ENCODE results near the gene ZNF624.
"Not testable (repeated sequence)": the region's sequence is repeated elsewhere in the genome, so short reads cannot be mapped to it uniquely, and the experiment has no call there.

The ZNF624 gene

DNA sequence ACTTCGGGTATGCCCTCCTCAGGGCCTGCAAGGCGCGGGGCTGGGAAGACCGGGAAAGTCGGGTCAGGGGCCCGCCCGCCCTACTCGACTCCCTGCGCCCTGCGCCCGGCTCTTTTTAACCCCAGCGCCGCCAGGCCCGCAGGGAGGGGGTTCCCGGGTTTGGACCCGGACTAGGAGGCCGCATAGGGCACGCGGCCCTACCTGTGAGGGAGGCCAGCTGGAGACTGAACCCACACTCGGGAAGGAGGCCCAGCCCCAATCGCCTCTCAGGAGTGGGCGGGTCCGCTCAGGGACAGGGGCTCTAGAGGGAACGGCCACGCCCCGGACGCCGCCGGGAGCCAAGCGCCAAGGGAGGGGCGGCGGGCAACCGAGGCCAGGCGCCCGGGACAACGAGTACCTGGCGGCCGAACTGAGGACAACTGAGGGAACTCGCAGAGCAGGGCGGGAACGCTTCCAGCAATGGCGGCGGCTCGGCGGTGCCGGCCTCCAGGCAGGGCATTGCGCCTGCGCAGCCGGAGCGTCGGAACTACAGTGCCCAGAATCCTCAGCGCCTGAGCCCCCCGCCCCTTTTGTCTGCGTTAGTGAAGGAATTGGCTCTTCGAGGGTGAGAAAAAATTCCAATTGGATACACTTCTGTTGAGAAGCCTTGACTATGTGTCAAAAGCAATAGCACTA is at the start of gene ZNF624:
ZNF624 (minus strand) TSS at position 484 of the 675 bp plus-strand sequence.
- DNase-seq (ENCODE audit: low spot score) = peak; percentile 93

DNA sequence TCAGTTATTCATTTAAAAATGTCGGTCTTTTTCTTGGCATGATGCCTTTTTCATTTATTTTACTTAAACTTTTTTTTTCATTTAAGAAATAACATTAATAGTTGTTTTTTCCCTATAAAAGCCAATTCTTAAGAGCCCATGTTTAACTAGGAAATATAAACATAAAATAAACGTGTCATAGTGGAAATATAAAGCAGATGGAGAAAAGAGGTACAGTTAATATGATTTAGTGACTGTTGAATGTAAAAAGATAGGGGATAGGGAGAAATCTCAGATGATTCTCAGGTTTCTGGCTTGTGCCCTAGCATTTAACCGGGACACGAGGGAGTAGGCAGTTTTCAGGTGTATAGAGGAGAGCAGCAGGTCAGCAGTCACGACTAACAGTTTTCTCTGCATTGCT is 44.0 kb upstream of the ZNF624 start:
- DNase-seq (ENCODE audit: low spot score) = not testable (repeated sequence)

DNA sequence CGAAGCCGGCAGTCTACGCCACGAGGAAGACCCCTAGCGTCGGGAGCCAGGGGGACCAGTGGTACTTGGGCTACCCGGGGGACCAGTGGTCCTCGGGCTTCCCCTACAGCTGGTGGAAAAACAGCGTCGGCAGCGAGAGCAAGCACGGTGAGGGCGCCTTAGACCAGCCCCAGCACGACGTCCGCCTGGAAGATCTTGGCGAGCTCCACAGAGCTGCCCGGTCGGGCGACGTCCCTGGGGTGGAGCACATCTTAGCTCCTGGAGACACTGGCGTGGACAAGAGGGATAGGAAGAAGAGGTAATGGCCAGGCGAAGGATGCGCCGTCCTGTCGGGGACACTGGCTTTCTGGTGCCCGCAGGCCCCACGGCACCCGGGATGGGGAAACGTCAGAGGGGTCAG is 36.8 kb upstream of the ZNF624 start:
- not testable (repeated sequence) for DNase-seq (ENCODE audit: low spot score)

DNA sequence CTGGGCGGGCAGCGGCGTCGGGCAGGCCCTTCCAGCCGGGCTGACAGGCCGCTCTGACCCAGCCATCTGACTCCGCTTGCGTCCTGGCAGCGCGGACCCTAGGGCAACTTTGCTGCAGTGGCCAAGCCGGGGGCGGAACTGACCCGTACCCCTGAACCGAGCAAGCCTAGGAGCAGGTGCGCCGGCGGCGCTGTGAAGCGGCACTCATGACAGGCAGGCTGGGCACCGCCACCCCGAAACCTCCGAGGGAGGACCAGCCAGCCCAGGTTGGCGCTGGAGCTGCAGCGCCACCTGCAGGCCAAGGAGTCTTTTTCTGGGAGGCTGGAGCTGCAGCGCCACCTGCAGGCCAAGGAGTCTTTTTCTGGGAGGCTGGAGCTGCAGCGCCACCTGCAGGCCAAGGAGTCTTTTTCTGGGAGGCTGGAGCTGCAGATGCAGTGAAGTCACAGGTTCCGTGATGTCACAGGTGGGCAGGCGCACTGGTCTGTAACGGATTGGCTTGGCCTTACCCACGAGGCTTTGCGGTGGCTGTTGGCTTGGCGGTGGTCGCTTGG is 36.2 kb upstream of the ZNF624 start, which contains the start of gene CCDC144A:
CCDC144A (plus strand) TSS at position 511 of the 551 bp plus-strand sequence. CDS start 160 bp downstream, outside the sequence.
- not testable (repeated sequence) for DNase-seq (ENCODE audit: low spot score)

DNA sequence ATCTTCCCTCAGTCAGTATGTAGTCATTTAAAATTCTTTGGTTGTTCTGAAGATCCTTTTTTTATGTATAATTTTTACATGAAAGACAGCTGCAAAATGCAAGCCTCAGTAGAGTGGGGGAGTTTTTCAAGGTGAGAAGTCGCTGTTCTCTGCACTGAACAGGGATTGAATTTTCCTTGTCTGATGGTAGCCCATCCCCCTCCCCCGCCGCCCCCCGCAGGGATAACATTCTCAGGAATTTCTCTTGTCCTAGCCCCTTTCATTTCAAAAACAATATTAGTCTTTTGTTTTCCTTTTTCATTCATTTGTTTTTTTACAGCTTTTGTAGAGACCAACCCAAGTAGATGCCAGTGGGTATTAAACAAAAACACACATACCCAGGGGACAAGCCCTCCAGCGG is 33.5 kb upstream of the ZNF624 start:
- DNase-seq (ENCODE audit: low spot score) = not testable (repeated sequence)

DNA sequence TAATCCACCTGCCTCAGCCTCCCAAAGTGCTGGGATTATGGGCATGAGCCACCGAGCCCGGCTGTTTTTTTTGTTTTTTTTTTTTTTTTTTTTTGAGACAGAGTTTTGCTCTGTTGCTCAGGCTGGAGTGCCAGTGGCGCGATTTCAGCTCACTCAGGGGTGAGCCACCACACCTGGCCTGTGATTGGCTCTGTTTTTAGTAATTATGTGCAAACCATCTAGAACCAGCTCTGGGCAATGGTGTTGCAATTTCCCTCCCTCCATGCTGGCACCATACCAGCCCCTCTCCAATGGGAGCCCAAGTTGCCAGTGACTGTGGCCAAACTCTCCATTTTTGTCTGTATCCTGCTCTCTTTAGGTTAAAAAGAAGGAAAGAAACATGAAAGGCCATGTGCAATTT is 32.4 kb upstream of the ZNF624 start:
- DNase-seq (ENCODE audit: low spot score) = not testable (repeated sequence)

DNA sequence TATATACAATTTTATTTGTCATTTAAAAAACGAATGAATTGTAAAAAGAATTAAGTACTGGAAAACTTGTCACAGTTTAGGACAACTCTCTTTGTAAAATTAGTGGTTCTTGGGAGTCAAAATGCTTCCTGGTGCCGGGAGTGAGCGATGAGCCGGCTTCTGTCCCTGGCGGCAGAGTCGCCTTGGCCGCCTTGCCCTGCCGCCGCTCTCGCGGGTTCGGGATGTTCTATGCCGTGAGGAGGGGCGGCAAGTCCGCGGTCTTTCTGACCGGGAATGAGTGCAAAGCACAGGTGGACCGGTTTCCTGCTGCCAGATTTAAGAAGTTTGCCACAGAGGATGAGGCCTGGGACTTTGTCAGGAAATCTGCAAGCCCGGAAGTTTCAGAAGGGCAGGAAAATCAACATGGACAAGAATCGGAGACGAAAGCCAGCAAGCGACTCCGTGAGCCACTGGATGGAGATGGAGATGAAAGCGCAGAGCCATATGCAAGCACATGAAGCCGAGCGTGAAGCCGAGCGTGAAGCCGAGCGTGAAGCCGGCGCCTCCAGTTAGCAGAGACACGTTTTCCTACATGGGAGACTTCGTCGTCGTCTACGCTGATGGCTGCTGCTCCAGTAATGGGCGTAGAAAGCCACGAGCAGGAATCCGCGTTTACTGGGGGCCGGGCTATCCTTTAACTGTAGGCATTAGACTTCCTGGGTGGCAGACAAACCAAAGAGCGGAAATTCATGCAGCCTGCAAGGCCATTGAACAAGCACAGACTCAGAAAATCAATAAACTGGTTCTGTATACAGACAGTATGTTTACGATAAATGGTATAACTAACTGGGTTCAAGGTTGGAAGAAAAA is 29.9 kb upstream of the ZNF624 start:
- DNase-seq (ENCODE audit: low spot score) = not testable (repeated sequence)

DNA sequence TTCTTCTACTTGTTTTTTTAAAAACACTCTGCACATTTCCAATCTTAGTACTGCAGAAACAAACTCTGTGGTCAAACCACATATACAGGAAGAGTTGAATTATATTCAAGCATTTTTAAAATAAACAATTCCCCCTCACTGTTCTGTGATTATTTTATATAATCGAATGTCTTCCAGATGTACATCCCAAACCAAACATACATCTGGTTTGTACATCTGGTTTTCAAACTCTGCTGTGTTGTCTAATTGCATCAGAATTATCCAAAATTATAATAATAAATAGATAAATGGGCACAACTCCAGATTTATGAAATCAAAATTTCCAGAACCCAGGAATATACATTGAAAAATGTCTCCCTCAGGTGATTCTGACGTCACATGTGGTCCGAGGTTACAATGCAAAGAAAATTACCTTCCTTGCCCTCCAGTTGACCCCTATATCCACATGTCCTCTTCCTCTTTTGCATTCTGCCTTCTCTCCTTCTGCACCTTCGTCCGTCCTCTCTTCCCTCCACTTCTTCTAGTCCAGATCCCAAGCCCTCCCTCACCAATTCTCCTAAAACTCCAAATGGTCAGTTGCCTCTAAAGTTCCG is 23.1 kb upstream of the ZNF624 start:
- DNase-seq (ENCODE audit: low spot score) = no peak

DNA sequence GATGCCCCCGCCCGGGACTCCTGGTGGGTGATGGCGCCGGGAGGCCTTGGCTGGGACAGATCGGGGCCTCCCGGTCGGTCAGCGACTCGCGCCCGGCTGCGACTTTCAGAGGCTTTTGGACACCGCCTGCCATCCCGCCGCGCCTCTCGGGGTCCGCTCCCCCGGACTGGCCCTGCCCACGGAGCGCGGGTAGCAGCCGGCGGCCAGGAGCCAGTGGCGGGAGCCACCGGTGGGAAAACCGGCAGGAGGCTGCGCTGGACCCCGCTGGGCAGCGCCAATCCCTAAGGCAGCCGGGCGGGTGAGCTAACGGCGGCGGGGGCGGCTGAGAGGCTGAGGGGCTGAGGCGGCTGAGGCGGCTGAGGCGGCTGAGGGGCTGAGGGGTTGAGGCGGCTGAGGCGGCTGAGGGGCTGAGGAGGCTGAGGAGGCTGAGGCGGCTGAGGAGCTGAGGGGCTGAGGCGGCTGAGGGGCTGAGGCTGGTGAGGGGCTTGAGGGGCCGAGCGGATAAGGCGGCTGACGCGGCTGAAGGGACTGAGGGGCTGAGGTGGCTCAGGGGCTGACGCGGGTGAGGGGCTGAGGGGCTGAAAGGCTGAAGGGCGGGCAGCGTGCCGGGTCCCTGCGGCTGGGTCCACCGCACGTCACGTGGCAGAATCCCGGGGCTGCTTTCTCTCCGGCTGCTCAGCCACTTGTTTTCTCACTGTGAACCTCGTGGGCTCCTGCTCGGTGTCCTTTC is 13.4 kb upstream of the ZNF624 start:
- peak; percentile 70 for DNase-seq (ENCODE audit: low spot score)

DNA sequence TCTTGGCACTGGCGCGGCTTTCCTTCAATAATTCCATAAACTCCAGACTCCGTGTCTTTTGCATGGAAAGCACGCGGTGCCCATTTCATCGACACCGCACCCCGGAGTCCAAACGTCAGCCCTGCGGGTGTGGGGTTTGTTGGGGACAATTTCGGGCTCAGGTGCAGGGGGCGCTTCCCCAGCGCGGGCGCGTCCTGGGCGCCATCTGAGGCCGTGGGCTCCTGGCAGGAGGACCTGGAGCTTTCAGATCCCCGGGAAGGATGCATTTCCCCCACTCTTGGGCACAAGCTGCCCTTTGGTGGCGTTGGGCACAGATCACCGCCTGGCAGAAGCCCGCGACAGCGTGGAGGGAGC is 12.9 kb upstream of the ZNF624 start:
- not testable (repeated sequence) for DNase-seq (ENCODE audit: low spot score)

DNA sequence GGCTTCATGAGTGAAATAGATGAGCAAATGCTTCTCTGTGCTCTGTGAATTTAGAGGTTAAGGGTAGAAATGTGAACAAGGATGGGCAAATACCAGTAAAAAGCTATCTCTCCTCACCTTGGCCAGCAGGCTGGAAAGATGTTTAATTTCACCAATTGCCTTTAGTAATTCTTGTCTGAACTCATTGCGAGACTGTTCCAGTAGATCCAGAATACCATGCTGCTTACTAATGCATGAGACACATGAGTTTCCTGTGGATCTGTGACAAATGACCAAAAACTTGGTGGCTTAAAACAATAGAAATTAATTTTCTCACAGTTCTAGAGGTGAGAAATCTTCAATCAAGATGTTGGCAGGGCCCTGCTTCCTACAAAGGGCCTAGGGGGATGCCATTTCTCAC is 9.3 kb upstream of the ZNF624 start:
- no peak for DNase-seq (ENCODE audit: low spot score)

DNA sequence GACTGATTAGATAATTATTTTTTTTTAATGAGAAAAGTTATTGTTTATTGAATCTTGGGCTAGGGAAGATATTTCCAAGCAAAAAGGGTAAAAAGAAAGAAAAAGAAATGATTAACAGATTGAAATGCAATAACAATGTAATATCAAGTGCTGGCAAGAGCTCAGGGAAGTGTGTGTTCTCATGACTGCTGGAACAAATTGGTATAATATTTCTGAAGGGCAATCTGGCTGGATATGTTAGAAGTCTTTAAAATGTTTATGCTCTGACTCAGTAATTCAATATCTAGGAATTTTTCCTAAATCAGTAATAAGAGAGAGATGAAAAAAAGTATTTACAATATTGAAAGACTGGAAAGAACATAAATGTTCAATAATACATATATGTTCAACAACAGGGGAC is 7.6 kb upstream of the ZNF624 start:
- no peak for DNase-seq (ENCODE audit: low spot score)

DNA sequence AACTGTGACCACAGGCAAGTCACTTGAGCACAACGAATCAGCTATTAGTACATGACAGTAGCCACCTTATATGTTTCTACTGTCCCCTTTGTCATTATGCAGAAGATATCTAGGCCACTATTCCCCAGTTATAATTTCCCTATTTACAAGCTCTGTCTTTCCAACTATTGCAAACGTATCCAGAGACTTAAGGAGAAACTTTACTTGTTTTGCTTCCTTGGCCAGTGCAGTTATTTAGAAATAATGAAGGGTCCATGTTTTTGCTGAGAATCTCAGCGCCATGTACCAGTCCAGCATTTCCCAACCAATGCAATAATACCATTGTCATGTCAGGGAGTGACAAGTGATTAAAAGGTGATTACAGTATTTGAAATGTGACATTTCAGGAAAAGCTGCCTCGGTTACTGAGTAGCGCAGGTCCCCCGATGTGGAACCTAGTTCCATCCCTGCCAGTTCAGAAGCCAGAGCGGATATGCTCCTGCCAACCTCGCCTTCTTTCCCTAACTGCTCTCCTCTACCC is 743 bp downstream of the ZNF624 start:
- DNase-seq (ENCODE audit: low spot score) = no peak

DNA sequence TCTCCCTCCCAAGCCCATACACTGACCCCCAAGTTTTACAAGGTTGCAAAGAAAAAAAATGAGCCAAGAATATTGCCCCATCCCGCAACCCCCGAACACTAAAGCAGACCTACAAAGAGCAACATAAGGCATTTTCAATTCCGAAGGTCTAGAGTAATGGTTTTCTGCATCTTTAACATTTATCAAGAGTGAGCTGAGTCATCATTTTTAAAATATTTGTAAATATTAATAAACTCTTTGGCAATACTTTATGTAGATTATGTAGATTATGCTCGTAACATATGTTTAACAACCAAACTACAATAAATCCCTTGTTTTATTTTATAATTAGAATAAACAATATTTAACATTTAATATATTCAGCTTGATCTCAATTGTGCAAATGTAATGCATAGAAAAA is 1.4 kb downstream of the ZNF624 start:
- no peak for DNase-seq (ENCODE audit: low spot score)

DNA sequence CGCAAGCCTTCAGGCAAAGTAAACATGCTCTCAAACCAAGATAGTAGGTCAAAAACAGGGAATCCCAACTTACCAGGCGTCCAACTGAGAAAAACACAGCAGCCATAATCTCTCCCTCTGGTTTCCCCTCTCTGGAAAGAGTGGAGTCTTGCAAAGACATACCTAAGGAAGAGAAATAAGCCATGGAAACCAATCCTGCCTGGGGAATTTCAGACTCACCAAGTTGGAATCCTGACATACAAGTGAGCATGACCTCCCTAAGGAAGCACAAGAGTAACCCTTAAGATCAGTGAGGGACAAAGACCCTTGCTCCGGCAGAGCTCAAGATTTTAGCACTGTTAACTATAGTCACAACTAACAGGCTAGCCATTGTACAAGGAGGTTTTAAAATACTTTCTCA is 4.1 kb downstream of the ZNF624 start:
- no peak for DNase-seq (ENCODE audit: low spot score)

DNA sequence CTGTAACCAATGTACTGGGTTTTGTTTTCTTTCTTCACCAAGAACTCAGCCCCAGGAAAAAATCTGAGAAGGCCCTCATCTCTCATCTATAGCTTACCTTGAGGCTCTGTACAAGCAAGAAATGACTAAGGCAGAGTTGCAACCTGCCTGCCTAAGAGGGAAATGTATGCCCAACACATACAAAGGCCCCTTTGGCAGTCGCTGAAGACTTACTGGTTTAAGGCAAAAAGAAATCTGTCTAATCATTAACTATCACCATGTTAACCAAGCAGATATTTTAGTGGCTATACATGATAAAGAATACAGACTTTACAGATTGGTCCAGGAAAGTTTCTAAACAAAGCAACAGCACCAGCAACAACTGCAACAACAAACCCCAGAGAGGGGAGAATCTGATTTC is 14.2 kb downstream of the ZNF624 start:
- DNase-seq (ENCODE audit: low spot score) = no peak

DNA sequence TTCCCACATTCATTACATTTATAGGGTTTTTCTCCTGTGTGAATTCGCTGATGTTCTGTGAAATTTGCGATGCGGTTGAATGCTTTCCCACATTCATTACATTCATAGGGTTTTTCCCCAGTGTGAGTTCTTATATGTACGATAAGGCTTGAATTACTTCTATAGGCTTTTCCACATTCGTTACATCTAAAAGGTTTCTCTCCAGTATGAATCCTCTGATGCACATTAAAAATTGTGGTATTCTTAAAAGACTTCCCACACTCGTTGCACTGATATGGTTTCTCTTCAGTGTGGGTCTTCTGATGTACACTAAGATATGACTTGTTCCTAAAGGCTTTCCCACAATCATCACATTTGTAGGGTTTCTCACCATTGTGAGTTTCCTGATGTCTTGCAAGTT is 30.4 kb downstream of the ZNF624 start:
- no peak for DNase-seq (ENCODE audit: low spot score)

DNA sequence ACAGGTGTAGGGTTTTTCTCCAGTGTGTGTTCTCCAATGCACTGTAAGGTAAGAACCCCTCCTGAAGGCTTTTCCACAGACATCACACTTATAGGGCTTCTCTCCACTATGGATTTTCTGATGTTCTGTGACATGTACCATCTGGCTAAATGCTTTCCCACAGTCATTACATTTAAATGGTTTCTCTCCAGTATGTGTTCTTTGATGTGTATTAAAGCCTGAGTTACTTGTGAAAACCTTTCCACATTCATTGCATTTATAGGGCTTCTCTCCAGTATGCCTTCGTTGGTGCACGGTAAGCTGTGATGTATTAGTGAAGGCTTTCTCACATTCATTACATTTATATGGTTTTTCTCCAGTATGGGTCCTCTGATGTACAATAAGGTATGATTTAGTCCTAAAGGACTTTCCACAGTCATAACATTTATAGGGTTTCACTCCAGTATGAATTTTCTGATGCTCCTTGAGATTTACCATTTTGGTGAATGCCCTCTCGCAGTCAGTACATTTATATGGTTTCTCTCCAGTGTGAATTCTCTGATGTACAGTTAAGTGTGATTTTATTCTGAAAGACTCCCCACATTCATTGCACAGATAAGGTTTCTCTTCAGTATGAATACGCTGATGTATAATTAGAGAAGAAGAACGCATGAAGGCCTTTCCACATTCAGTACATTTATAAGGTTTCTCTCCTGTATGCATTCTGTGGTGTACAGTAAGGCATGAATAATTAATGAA is 30.9 kb downstream of the ZNF624 start:
- no peak for DNase-seq (ENCODE audit: low spot score)

DNA sequence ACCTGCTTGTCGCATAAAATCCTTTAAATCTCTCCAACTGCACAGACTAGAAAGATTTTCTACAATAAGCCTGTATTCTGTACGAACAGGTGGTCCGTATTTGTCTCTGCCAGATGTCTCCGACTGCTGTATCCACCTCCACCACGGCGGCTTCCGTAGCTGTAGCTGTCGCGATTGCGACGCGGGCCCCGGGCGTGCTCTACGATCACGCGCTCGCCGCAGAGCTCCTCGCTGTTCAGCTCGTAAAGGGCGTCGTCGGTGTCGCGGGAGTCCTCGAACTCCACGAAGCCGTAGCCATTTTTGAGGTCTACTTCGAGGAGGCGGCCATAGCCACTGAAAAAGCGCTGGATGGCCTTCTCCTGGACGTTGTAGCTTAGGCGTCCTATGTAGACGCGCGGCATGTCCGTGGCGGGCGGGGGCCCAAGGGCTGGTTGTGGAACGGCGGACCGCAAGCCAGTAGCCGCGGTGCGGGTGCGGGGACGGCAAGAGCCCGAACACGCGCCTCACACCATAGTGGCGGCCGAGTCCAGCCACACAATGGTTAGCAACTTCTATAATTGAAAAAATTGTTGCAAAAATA is 36.1 kb downstream of the ZNF624 start:
- DNase-seq (ENCODE audit: low spot score) = no peak

DNA sequence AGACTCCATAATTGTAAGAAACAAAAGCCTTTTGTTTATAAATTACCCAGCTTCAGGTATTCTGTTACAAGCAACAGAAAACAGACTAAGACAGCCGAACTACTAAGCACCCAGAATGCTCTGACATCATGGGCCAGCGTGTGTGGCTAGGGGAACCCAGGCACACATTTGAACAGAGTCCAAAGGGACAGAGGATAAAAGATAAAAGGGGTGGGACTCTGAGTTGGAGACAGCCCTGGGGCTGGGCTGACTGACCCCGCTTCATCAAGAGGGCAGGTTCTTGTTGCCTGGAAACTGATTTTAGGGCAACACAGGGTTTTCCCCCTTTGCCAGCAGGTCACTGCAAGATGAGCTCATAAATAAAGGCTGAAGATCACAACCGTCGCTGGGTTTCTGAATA is 54.1 kb downstream of the ZNF624 start:
- no peak for DNase-seq (ENCODE audit: low spot score)
